HEK293 (cell line): ENCODE measurements around the gene ATE1.
A peak's percentile ranks its signal among the peaks of the same experiment; 100 is the strongest.

ENCODE experiments used
- CTCF ChIA-PET: fragments of 350-600 bp; formaldehyde crosslinking; extraction: SDS; loops from one replicate; lab custom pipeline; 2021; ENCODE audit warnings: antibody characterized with exemption; lab: Yijun Ruan, JAX
- POLR2A ChIA-PET: fragments of 300-600 bp; formaldehyde crosslinking; extraction: SDS; loops from one replicate; lab custom pipeline; 2020; ENCODE audit warnings: antibody characterized with exemption, inconsistent platforms; lab: Yijun Ruan, JAX
- H3K27ac ChIP-seq: fragments of 200-500 bp; sonication (Bioruptor generic); 2 replicates; pipeline ENCODE4 v1.5.1; 2014; ENCODE audit warnings: low read depth, low read length, control low read depth, inconsistent platforms; ENCODE audit errors: extremely low read depth
- H3K36me3 ChIP-seq, 2 experiments: fragments of 200-500 bp in 1 of 2; sonication (Bioruptor generic) in 1 of 2; 1 replicate in 1 of 2; 2 replicates in 1 of 2; pipeline ENCODE4 v1.5.1; 2014 to 2017; ENCODE audit warnings: inconsistent platforms in 2 of 2, low read length in 2 of 2; ENCODE audit not compliant: control insufficient read depth in 2 of 2, insufficient read depth in 1 of 2
- H3K4me1 ChIP-seq: fragments of 200-500 bp; sonication (Bioruptor generic); 2 replicates; pipeline ENCODE4 v1.5.1; 2014; ENCODE audit warnings: mild to moderate bottlenecking, low read length, inconsistent platforms; ENCODE audit not compliant: control insufficient read depth, insufficient read depth
- H3K4me3 ChIP-seq: 2 replicates; pipeline ENCODE4 v1.5.1; 2011; ENCODE audit warnings: low read depth, mild to moderate bottlenecking, control low read depth, low read length, moderate library complexity
- H3K9me3 ChIP-seq: fragments of 200-500 bp; sonication (Bioruptor generic); 2 replicates; pipeline ENCODE4 v1.5.1; 2014; ENCODE audit warnings: low read depth, low read length, inconsistent platforms; ENCODE audit not compliant: control insufficient read depth, insufficient read depth
- IKZF3 ChIP-seq: fragments of 450-650 bp; IDR thresholded peaks from 2 replicates; pipeline ENCODE4 v1.5.0; 2018; ENCODE audit warnings: missing biosample characterization, mild to moderate bottlenecking, missing genetic modification characterization, moderate library complexity
- KLF1 ChIP-seq: fragments of 450-650 bp; formaldehyde crosslinking; IDR thresholded peaks from 2 replicates; pipeline ENCODE4 v1.5.1; 2016; ENCODE audit warnings: missing biosample characterization, missing genetic modification characterization
- KLF8 ChIP-seq: fragments of 450-650 bp; formaldehyde crosslinking; IDR thresholded peaks from 2 replicates; pipeline ENCODE4 v1.5.1; 2016; ENCODE audit warnings: missing biosample characterization, missing genetic modification characterization
- OVOL3 ChIP-seq: fragments of 450-650 bp; formaldehyde crosslinking; IDR thresholded peaks from 2 replicates; pipeline ENCODE4 v1.5.1; 2016; ENCODE audit warnings: missing biosample characterization, missing genetic modification characterization
- PRDM1 ChIP-seq: fragments of 450-650 bp; formaldehyde crosslinking; IDR thresholded peaks from 2 replicates; pipeline ENCODE4; 2016; ENCODE audit warnings: missing biosample characterization, missing genetic modification characterization
- SP7 ChIP-seq: fragments of 450-650 bp; formaldehyde crosslinking; IDR thresholded peaks from 2 replicates; pipeline ENCODE4 v1.5.1; 2016; ENCODE audit warnings: missing biosample characterization, missing genetic modification characterization
- ZBTB8A ChIP-seq: fragments of 450-650 bp; formaldehyde crosslinking; IDR thresholded peaks from 2 replicates; pipeline ENCODE4 v1.5.1; 2016; ENCODE audit warnings: missing biosample characterization, missing genetic modification characterization
- ZEB2 ChIP-seq: fragments of 450-650 bp; formaldehyde crosslinking; IDR thresholded peaks from 2 replicates; pipeline ENCODE4 v1.5.1; 2016; ENCODE audit warnings: missing biosample characterization, missing genetic modification characterization
- ZIC2 ChIP-seq: fragments of 450-650 bp; formaldehyde crosslinking; IDR thresholded peaks from 2 replicates; pipeline ENCODE4 v1.5.1; 2016; ENCODE audit warnings: missing biosample characterization, missing genetic modification characterization
- ZNF10 ChIP-seq: fragments of 450-650 bp; formaldehyde crosslinking; IDR thresholded peaks from 2 replicates; pipeline ENCODE4 v1.5.1; 2017; ENCODE audit warnings: missing biosample characterization, missing genetic modification characterization
- ZNF324 ChIP-seq: fragments of 450-650 bp; formaldehyde crosslinking; IDR thresholded peaks from 2 replicates; pipeline ENCODE4 v1.5.1; 2016; ENCODE audit warnings: missing biosample characterization, missing genetic modification characterization
- ZNF473 ChIP-seq: fragments of 450-650 bp; formaldehyde crosslinking; IDR thresholded peaks from 2 replicates; pipeline ENCODE4 v1.5.1; 2017; ENCODE audit warnings: missing biosample characterization, missing genetic modification characterization
- ZNF600 ChIP-seq: fragments of 450-650 bp; formaldehyde crosslinking; IDR thresholded peaks from 2 replicates; pipeline ENCODE4 v1.5.1; 2016; ENCODE audit warnings: missing biosample characterization, missing genetic modification characterization
- ZNF610 ChIP-seq: fragments of 450-650 bp; formaldehyde crosslinking; IDR thresholded peaks from 2 replicates; pipeline ENCODE4 v1.5.1; 2016; ENCODE audit warnings: missing biosample characterization, missing genetic modification characterization, borderline replicate concordance
- ZNF658 ChIP-seq: fragments of 450-650 bp; formaldehyde crosslinking; IDR thresholded peaks from 2 replicates; pipeline ENCODE4; 2016; ENCODE audit warnings: missing biosample characterization, missing genetic modification characterization
- ZNF660 ChIP-seq: fragments of 450-650 bp; IDR thresholded peaks from 2 replicates; pipeline ENCODE4 v1.5.1; 2018; ENCODE audit warnings: missing biosample characterization, mild to moderate bottlenecking, missing genetic modification characterization
- ZSCAN30 ChIP-seq: fragments of 450-650 bp; IDR thresholded peaks from 2 replicates; pipeline ENCODE4 v1.5.1; 2018; ENCODE audit warnings: missing biosample characterization, mild to moderate bottlenecking, missing genetic modification characterization, moderate library complexity
- TF ChIP-seq, protein P1 (sequence below): fragments of 450-650 bp; formaldehyde crosslinking; IDR thresholded peaks from 2 replicates; pipeline ENCODE4 v1.5.1; 2016; ENCODE audit warnings: missing biosample characterization, missing genetic modification characterization
- TF ChIP-seq, protein P2 (sequence below): fragments of 450-650 bp; formaldehyde crosslinking; conservative IDR thresholded peaks from 2 replicates; pipeline ENCODE4 v1.5.1; 2016; ENCODE audit warnings: low read depth, missing biosample characterization, missing genetic modification characterization
- TF ChIP-seq, protein P3 (sequence below): fragments of 450-650 bp; formaldehyde crosslinking; IDR thresholded peaks from 2 replicates; pipeline ENCODE4 v1.5.1; 2016; ENCODE audit warnings: missing biosample characterization, missing genetic modification characterization
- TF ChIP-seq, protein P4 (sequence below): IDR thresholded peaks from 2 replicates; pipeline ENCODE4 v1.6.1; 2011; ENCODE audit warnings: mild to moderate bottlenecking, low read depth, low read length, borderline replicate concordance
- TF ChIP-seq, protein P5 (sequence below): fragments of 450-650 bp; formaldehyde crosslinking; IDR thresholded peaks from 2 replicates; pipeline ENCODE4 v1.5.1; 2016; ENCODE audit warnings: missing biosample characterization, missing genetic modification characterization
- TF ChIP-seq, protein P6 (sequence below): fragments of 450-650 bp; formaldehyde crosslinking; IDR thresholded peaks from 2 replicates; pipeline ENCODE4 v1.5.1; 2017; ENCODE audit warnings: missing biosample characterization, missing genetic modification characterization
- TF ChIP-seq, protein P7 (sequence below): fragments of 450-650 bp; formaldehyde crosslinking; IDR thresholded peaks from 2 replicates; pipeline ENCODE4 v1.5.1; 2017; ENCODE audit warnings: missing biosample characterization, missing genetic modification characterization

The ATE1 gene

DNA sequence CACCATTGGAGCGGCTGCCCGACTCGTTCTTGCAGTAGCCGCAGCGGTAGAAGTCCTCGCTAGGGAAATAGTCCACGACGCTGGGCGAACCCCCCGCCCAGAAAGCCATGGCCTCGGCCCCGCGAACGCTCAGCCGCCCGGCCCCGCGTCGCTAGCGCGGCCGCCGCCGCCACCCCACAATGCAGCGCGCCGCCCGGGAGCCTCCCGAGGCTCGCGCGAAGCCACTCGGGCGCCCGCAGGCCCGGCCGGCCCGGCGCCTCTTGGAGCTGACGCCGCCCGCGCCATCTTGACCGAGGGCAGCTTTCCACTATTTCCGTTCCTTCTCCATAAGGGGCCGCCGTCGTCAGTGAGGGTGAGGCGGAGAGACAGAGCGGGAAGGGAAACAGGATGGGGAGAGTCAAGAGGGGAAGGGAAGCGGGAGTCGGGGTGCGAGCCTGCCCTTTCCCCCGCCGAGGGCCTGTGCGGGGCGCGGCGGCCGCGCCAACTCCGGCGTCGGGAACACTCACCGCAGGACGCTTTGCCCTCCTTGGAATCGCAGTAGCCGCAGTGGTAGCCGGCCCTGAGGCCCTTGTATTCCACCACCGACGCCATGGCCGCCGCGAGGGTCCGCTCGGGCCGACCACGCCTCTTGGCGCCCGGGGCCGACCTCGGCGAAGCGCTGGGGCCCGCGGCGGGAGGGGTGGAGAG lies at the start of gene ATE1:
Gene ATE1, minus strand, starts transcription at position 191 of the 687 bp plus-strand sequence. Its CDS starts 82 bp downstream, at position 109.
- ChIA-PET POLR2A (interaction anchor here (0.5 to 1.6 kb wide), 4 partner anchors 8 to 92 kb away, joined by 3 to 8 read pairs (median 4); partner anchors contain the start of gene NSMCE4A), CTCF (interaction anchor here (0.6 to 0.9 kb wide), 2 partner anchors 26 to 214 kb away, joined by 3 to 5 read pairs; no protein-coding TSS in a partner anchor)
- Histone ChIP-seq H3K4me3 (peak within 1 kb of the TSS; percentile 82), H3K4me1 (peaks cover 8% of the 10 kb centered on the region; the same call in 1 of the 2 replicates), H3K36me3 (peaks cover 4 to 6% of the 10 kb centered on the region in 2 experiments), H3K27ac (peak within 1 kb of the TSS; percentile 96), H3K9me3 (no peaks in the 10 kb centered on the region)
- TF ChIP-seq, protein P1, sequence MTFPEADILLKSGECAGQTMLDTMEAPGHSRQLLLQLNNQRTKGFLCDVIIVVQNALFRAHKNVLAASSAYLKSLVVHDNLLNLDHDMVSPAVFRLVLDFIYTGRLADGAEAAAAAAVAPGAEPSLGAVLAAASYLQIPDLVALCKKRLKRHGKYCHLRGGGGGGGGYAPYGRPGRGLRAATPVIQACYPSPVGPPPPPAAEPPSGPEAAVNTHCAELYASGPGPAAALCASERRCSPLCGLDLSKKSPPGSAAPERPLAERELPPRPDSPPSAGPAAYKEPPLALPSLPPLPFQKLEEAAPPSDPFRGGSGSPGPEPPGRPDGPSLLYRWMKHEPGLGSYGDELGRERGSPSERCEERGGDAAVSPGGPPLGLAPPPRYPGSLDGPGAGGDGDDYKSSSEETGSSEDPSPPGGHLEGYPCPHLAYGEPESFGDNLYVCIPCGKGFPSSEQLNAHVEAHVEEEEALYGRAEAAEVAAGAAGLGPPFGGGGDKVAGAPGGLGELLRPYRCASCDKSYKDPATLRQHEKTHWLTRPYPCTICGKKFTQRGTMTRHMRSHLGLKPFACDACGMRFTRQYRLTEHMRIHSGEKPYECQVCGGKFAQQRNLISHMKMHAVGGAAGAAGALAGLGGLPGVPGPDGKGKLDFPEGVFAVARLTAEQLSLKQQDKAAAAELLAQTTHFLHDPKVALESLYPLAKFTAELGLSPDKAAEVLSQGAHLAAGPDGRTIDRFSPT (tag by site-specific recombination): 0 out of 2 replicates have a peak, but pooled peaks have one; percentile 39
- TF ChIP-seq ZBTB8A (peak; percentile 28), SP7 (tag by site-specific recombination) (peak; percentile 77), ZNF473 (no peak), ZEB2 (tag by site-specific recombination) (peak; percentile 78), OVOL3 (peak; percentile 57; the same call in 1 of the 2 replicates), ZIC2 (tag by site-specific recombination) (peak; percentile 40; the same call in 1 of the 2 replicates), KLF8 (peak; percentile 71; the same call in 1 of the 2 replicates), ZSCAN30 (tag by site-specific recombination) (peak; percentile 13; the same call in 1 of the 2 replicates), IKZF3 (peak; percentile 95), ZNF324 (tag by site-specific recombination) (peak; percentile 78), ZNF660 (tag by site-specific recombination) (peak; percentile 41; the same call in 1 of the 2 replicates), ZNF10 (peak; percentile 52; the same call in 1 of the 2 replicates), ZNF600 (tag by site-specific recombination) (peak; percentile 72), ZNF610 (tag by site-specific recombination) (peak; percentile 65; the same call in 1 of the 2 replicates), ZNF658 (tag by site-specific recombination) (no peak), KLF1 (tag by site-specific recombination) (peak; percentile 48; the same call in 1 of the 2 replicates), PRDM1 (peak; percentile 92)
- TF ChIP-seq, protein P2, sequence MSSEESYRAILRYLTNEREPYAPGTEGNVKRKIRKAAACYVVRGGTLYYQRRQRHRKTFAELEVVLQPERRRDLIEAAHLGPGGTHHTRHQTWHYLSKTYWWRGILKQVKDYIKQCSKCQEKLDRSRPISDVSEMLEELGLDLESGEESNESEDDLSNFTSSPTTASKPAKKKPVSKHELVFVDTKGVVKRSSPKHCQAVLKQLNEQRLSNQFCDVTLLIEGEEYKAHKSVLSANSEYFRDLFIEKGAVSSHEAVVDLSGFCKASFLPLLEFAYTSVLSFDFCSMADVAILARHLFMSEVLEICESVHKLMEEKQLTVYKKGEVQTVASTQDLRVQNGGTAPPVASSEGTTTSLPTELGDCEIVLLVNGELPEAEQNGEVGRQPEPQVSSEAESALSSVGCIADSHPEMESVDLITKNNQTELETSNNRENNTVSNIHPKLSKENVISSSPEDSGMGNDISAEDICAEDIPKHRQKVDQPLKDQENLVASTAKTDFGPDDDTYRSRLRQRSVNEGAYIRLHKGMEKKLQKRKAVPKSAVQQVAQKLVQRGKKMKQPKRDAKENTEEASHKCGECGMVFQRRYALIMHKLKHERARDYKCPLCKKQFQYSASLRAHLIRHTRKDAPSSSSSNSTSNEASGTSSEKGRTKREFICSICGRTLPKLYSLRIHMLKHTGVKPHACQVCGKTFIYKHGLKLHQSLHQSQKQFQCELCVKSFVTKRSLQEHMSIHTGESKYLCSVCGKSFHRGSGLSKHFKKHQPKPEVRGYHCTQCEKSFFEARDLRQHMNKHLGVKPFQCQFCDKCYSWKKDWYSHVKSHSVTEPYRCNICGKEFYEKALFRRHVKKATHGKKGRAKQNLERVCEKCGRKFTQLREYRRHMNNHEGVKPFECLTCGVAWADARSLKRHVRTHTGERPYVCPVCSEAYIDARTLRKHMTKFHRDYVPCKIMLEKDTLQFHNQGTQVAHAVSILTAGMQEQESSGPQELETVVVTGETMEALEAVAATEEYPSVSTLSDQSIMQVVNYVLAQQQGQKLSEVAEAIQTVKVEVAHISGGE (tag by site-specific recombination): peak; percentile 98
- TF ChIP-seq, protein P3, sequence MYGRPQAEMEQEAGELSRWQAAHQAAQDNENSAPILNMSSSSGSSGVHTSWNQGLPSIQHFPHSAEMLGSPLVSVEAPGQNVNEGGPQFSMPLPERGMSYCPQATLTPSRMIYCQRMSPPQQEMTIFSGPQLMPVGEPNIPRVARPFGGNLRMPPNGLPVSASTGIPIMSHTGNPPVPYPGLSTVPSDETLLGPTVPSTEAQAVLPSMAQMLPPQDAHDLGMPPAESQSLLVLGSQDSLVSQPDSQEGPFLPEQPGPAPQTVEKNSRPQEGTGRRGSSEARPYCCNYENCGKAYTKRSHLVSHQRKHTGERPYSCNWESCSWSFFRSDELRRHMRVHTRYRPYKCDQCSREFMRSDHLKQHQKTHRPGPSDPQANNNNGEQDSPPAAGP: peak; percentile 46; the same call in 1 of the 2 replicates
- TF ChIP-seq, protein P4, sequence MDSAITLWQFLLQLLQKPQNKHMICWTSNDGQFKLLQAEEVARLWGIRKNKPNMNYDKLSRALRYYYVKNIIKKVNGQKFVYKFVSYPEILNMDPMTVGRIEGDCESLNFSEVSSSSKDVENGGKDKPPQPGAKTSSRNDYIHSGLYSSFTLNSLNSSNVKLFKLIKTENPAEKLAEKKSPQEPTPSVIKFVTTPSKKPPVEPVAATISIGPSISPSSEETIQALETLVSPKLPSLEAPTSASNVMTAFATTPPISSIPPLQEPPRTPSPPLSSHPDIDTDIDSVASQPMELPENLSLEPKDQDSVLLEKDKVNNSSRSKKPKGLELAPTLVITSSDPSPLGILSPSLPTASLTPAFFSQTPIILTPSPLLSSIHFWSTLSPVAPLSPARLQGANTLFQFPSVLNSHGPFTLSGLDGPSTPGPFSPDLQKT: no peak
- TF ChIP-seq, protein P5, sequence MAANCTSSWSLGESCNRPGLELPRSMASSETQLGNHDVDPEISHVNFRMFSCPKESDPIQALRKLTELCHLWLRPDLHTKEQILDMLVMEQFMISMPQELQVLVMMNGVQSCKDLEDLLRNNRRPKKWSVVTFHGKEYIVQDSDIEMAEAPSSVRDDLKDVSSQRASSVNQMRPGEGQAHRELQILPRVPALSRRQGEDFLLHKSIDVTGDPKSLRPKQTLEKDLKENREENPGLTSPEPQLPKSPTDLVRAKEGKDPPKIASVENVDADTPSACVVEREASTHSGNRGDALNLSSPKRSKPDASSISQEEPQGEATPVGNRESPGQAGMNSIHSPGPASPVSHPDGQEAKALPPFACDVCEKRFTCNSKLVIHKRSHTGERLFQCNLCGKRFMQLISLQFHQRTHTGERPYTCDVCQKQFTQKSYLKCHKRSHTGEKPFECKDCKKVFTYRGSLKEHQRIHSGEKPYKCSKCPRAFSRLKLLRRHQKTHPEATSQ (tag by site-specific recombination): peak; percentile 62; the same call in 1 of the 2 replicates
- TF ChIP-seq, protein P6, sequence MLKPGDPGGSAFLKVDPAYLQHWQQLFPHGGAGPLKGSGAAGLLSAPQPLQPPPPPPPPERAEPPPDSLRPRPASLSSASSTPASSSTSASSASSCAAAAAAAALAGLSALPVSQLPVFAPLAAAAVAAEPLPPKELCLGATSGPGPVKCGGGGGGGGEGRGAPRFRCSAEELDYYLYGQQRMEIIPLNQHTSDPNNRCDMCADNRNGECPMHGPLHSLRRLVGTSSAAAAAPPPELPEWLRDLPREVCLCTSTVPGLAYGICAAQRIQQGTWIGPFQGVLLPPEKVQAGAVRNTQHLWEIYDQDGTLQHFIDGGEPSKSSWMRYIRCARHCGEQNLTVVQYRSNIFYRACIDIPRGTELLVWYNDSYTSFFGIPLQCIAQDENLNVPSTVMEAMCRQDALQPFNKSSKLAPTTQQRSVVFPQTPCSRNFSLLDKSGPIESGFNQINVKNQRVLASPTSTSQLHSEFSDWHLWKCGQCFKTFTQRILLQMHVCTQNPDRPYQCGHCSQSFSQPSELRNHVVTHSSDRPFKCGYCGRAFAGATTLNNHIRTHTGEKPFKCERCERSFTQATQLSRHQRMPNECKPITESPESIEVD (tag by site-specific recombination): no peak
- TF ChIP-seq, protein P7, sequence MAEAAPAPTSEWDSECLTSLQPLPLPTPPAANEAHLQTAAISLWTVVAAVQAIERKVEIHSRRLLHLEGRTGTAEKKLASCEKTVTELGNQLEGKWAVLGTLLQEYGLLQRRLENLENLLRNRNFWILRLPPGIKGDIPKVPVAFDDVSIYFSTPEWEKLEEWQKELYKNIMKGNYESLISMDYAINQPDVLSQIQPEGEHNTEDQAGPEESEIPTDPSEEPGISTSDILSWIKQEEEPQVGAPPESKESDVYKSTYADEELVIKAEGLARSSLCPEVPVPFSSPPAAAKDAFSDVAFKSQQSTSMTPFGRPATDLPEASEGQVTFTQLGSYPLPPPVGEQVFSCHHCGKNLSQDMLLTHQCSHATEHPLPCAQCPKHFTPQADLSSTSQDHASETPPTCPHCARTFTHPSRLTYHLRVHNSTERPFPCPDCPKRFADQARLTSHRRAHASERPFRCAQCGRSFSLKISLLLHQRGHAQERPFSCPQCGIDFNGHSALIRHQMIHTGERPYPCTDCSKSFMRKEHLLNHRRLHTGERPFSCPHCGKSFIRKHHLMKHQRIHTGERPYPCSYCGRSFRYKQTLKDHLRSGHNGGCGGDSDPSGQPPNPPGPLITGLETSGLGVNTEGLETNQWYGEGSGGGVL (tag by site-specific recombination): peak; percentile 71
